Astrocyte (in vitro differentiated cells and primary cell): ENCODE measurements around the gene PRIMPOL.

ENCODE experiments used
- CTCF ChIP-seq: IDR thresholded peaks from 2 replicates; pipeline ENCODE4 v1.5.1; 2011; ENCODE audit warnings: low read depth, mild to moderate bottlenecking, inconsistent platforms, low read length, moderate library complexity; ENCODE audit not compliant: insufficient read depth
- EZH2 ChIP-seq: IDR thresholded peaks from 2 replicates; pipeline ENCODE4 v1.6.1; 2012; ENCODE audit warnings: mild to moderate bottlenecking, low read length, inconsistent platforms; ENCODE audit not compliant: insufficient read depth

GRCh38 chr4:184699941-184700340 lies 50.4 kb downstream of the PRIMPOL start:
- TF ChIP-seq CTCF (no peak), EZH2 (no peak)
